Putamen (tissue), 1 donor: ENCODE results near the gene TCF19.
"Not testable (repeated sequence)": the region's sequence is repeated elsewhere in the genome, so short reads cannot be mapped to it uniquely, and the experiment has no call there.

Experiments
- DNase-seq: peaks from one replicate; pipeline ENCODE4 v3.0.0-alpha.2; 2016; ENCODE audit warnings: low spot score

The TCF19 gene

DNA sequence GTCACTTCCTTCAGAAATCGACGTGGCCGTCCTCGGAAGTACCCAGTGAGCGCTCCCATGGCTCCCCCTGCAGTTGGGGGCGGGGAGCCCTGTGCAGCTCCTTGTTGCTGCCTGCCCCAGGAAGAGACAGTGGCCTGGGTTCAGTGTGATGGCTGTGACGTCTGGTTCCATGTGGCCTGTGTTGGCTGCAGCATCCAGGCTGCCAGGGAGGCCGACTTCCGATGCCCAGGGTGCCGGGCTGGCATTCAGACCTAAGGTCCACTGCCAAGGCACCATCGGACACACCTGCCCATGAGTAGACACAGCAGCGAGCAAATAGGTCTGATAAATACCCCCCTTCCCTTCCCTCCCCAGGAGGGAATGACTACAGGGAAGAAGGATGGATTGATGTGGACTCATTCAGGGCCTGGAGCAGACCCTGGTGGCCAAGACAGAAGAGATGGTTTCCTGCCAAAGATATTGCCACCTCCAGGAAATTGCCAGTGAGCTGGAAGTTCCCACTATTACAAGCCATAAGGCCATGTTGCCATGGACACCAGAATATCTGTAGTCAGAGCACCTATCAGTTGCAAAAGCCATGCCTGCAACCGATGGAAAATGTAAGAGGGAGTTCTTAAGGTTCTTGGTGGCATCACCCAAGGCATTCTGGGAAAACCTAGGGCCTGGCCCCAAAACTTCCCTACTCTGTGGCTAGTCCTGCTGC lies 4.2 kb downstream of the TCF19 start:
- no peak for DNase-seq

DNA sequence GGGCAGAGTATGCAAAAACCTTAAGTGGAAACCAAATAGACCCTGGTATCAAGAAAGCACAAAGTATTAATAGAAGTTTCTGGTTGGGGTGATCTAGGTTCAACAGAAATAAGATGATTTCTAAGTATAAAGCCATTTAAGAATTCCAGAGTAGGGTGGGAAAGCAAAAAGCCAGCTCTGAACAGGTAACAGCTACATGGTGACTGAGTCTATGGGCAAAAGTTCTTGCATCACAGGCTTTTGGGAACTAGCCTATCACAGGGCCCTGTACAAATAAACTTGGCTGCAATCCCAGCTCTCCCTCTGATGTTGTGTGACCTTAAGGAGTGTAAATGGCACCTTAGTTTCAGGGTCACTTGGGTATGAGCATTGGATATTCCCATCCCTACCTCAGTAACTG lies 5.5 kb downstream of the TCF19 start:
- no peak for DNase-seq

DNA sequence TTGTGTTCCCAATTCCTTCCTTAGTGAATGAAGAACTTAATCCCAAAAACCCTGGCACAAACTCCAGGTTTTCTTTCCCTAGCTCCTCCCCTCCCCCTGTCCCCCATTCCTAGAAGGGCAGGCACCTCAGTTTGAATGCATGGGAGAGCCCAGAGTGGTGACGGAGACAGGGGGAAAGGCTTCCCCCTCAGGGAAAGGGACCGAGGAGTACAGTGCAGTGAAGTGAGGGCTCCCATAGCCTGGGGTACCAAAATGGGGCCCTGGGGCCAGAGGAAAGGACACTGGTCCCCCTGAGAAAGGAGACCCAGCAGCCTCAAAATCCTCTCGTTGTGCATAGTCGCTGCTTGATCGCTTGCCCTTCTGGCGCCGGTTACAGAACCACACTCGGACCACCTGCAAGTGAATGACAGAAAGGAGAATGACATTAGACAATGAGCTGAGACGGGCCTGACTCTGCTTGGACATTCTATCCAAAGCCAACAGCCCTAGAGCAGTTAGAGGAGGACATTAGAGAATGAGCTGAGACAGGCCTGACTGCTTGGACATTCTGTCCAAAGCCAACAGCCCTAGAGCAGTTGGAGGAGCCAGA lies 6.2 kb downstream of the TCF19 start:
- not testable (repeated sequence) for DNase-seq

DNA sequence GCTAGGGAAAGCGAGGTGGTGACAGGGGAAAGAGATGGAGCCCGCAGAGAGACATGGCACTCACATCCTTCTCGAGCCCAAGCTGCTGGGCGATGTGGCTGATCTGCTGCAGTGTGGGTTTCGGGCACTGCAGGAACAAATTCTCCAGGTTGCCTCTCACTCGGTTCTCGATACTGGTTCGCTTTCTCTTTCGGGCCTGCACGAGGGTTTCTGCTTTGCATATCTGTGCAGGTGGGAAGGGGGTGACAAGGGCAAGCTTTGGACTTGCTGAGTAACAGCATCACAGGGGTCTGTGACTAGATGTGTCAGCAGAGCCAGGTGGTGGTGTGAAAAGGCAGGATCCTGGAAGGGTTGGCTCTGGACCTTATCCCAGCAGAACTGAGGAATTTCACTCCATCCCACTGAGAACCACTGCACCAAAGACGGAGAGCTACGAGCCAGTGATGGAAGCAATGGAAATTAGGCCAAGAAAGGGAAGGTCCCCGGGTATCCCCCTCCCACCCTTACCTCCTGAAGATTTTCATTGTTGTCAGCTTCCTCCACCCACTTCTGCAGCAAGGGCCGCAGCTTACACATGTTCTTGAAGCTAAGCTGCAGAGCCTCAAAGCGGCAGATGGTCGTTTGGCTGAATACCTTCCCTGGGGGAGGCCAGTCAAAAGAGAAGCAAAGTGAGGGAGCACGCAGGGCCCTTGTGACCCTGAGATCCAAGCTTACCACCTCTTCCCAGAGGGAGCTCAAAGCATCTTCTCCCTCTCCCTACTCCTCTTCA lies 6.9 kb downstream of the TCF19 start:
- not testable (repeated sequence) for DNase-seq

DNA sequence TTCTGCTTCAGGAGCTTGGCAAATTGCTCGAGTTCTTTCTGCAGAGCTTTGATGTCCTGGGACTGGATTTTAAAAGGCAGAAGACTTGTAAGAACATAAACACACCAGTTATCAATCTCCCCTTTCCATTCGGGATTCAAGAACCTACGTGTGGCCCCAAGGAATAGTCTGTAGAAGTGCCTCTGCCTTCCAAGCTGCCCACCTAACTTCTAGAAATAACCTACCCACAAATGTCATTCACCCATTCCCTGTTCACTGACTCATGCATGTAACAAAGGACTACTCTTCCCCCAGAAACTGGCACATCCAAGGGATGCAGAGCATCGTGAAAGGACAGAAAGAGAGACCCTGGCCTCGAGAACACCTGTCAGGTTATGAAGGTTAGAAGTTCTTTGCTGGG lies 7.6 kb downstream of the TCF19 start:
- DNase-seq = peak; percentile 56

DNA sequence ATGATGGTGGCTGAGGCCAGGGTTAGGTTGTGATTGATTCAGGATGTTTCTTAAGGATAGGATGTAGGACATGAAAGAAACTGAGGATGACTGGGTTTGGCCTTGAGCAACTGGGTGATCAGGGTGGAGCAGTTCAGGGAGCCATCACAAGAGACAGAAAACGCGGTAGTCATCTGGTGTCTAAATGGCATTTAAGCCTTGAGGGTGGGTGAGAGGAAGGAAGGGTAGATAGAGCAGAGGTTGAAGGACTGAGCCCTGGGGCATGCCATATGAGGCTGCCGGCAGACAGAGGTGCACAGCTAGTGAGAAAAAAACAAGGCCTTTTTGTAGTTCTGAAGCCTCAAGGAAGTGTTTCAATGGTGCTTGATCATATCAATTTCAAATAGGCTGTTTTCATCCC lies 10.2 kb downstream of the TCF19 start:
- no peak for DNase-seq

DNA sequence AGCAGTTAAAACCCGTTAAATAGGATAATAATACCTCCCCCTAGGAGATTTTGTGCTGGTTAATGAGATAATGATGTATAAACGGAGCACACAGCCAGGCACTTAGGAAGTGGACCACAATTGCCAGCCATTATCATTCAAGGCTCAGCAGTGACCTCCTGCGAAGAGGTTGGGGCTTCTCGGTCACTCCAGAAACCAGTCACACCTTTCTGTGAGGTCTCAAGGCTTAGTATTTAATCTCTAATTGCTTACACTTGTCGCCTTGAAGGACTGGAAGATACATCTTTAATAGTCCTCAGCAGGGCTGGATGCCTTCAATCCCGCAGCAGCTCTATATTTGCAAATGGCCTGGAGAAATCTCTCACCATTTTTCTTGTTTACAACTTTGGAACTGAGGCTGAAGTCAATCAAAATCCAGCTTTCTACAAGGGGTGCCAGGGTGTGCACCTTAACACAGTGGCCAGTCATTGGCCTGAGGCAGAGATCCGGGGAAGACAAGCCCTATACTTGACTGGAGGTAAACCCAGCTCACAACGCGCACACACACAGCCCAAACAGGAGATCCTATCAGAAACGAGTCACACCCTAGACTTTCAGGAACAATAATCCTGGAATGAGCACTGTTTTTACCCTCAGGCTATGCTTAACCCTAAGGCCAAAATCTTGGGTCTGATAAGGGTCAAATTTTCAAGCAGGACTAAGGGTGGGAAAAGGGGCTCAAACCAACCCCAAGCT lies 10.9 kb downstream of the TCF19 start:
- no peak for DNase-seq

DNA sequence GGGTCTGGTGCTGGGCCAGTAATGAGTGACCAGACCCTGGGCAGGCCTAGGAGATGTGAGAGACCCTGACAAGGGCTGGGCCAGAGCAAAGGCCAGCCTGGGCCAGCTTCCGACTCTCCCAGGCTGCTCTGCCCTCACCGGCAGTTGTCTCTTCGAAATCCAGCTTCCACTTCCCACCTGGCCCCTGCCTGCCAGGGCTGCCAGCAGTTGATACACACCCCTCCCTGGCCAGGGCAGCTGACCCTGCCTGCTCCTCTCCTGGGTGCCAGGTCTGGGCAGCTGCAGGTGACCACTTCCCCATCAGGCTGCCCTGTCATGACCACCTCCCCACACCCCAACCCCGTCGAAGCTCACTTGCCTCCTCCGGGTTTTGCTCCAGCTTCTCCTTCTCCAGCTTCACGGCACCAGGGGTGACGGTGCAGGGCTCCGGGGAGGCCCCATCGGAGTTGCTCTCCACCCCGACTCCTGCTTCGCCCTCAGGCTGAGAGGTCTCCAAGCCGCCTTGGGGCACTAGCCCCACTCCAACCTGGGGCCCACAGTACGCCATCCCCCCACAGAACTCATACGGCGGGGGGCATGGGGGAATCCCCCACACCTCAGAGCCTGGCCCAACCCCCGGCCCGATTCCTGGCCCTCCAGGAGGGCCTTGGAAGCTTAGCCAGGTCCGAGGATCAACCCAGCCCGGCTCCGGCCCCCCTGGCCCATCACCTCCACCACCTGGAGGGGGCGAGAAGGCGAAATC lies 11.6 kb downstream of the TCF19 start:
- DNase-seq = not testable (repeated sequence)

DNA sequence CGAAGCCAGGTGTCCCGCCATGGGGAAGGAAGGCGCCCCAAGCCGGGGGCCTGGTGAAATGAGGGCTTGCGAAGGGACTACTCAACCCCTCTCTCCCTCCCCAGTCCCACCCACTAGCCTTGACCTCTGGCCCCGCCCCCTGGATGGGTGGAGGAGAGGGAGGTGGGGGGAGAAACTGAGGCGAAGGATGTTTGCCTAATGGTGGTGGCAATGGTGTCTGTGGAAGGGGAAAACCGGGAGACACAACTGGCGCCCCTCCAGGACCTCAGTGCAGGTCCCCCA lies 12.2 kb downstream of the TCF19 start, which contains the start of gene POU5F1:
TSS of gene POU5F1 (minus strand) at position 83 of the 282 bp plus-strand sequence. CDS start at position 21, 62 bp downstream.
- no peak for DNase-seq

DNA sequence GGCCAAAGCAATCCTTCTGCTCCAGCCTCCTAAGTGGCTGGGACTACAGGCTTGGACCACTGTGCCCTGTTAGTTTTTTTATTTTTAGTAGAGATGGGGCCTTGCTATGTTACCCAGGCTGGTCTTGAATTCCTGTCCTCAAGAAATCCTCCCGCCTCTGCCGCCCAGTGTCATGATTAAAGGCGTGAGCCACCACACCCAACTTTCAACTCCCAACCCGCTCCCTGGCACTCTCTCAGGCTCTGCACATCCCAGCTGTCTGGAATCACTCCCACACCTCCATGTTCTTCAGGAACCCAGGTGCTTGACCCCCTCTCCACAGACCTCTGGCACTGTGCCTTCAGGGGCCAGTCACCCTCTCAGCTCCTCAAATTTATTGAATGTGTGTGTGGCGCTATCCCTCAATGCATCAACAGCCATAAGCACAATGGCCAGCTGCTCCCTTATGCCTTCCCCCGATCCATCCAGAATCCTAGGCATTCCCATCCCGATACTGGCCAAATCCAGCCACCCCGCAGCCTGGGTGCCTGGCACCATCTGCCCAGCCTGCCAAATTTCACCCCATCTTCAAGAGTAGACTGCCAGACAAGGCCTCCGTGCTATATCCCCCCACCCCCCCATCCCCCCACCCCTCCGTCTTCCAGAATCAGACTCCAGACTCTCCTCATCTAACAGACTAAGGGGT lies 12.7 kb downstream of the TCF19 start:
- DNase-seq = no peak

DNA sequence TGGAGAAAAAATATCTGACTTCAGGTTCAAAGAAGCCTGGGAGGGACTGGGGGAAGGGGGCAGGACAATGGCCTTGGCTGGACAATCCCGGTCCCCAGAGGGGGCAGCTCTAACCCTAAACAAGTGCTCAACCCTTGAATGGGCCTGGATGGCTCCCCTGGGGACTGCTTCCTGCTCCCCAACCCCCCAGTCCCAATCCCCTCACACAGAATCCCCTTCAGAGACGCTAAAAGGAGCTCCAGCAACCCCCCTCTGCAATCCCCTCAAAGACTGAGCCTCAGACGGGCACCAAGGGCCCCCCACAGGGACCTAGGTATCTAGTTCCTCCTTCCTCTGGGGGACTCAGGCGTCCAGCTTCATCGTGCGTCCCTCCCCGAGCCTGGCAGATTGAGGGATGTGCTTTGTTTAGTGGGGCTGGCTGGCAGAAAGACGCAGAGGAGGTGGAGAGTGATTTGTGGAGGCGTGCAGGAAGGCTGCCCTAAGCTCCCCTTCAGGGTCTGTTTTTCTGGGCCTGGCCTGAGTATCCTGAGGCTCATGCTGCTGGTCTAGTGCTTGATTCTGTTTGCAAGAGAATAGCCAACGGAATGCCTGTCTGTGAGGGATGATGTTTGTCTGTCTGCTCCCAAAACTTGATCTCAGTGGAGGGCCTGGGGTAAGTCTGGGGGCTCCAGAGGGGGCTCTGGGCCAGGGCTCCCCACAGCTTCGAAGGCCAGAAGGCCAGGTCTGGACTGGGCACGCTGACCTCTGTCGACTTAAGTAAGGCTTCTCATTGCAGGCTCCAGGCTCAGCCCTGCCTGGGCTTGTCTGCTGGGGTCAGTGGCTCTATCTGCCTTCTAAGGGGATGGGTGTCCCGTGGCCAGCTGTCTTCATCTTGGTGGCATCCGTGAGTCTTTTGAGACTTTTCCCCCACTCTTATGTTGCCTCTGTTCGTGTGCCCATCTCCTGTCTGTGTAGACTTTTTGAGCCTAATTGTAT lies 13.8 kb downstream of the TCF19 start:
- no peak for DNase-seq

DNA sequence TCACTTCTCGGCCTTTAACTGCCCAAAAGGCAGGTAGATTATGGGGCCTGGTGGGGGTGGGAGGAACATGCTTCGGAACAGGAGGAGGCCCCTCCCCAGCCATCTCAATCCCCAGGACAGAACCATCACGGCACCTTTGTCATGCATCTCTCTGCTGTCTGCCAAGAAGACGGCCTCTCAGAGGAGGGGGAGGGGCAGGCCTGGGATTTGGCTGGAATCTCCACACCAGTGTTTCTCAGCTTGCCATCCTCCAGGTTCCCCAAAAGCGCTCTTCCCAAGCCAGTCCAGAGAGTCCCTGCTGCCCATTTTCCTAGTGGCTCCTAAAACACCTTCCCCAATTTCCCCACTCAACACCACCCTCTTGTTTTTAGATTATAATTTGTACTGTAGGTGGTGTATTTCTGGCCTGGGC lies 14.6 kb downstream of the TCF19 start:
- no peak for DNase-seq

DNA sequence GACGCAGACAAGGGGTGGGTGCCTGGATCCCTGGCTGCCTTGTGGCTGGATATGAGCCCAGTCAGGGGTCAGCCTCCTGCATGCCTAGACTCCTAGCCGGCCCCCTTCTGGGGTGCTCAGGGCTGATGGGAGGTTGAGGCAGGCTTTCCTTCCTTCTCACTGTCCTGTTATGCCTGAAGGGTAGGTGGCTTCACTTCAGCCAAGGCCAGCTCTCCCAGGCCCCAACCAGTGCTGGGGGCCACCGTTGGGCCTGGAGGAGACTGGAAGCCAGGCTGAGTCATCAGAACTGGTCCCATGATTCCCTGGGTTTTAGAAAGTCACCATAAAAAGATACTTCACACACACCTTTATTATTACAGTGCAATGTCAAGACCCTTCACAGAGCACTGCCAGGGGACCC lies 15.0 kb downstream of the TCF19 start:
- DNase-seq = no peak

DNA sequence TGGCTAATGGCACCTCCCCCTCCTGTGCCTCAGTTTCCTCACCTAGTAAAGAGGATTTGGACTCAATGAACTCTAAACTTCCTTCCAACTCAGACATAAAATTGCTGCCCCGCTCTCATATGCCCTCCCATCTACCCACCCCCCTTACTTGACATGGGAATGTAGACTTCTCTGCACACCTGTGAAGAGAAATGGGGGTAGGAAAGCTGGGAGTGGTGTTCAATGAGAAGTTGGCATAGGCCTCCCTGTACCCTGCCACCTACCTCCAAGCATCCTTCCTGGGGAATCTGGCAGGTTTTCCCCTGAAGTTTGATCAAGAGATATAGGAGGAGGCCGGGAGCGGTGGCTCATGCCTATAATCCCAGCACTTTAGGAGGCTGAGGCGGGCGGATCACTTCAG lies 16.0 kb downstream of the TCF19 start:
- no peak for DNase-seq

DNA sequence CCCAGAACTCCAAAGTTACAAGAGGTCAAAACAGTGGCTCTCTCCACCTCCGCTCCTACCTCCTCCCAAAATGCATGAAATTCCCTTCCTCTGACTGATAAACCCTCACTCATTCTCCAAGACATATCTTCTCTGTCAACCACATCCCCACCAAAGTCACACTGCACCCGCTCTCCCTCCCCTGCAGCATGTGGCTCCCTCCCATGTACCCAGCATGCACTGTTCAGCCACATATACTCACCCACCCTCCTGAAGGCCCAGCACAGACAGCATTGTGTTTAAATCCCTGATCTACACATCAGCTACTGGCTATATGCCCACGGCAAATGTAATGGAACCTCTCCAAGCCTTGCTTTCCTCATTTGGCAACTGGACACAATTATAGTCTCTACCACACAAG lies 17.6 kb downstream of the TCF19 start:
- no peak for DNase-seq

DNA sequence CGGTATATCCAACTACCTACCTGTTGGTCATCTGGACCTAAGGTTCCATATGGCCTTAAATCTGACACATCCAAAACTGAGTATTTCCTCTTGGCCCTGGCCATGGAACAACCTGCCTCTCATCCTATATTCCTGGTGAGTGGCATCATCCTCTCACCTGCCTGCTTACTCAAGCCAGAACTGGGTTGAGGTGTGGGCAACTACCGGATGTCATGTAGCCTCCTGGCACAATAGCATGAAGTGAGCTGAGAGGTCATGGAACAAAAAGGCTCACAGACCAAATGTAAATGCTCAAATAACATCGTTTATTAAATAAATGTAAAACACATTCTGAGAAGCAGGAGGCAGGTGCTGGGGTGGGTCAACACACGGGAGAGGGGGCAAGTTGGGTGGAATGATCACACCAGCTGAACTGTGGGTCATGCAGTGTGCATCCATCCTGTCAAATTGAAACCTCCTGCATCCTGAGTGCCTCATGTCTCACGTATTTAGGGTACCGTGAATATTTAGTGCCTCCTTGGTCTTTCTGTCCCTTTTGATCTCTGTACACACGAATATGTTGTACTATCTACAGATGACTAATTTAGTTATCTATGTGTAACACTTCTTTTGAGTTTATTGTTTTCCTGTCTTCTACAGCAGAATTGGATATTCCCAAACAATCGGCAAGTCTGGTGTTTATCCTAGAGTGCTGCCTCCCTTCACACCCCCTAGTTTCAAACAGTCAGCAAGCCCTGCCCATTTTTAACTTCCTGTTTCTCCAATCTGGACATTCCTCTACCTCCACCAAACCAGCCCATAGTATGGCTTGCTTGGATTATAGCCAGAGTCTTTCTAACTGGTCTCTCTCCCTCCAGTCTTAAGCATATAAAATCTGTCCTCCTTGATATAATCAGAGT lies 20.0 kb downstream of the TCF19 start:
- DNase-seq = no peak

DNA sequence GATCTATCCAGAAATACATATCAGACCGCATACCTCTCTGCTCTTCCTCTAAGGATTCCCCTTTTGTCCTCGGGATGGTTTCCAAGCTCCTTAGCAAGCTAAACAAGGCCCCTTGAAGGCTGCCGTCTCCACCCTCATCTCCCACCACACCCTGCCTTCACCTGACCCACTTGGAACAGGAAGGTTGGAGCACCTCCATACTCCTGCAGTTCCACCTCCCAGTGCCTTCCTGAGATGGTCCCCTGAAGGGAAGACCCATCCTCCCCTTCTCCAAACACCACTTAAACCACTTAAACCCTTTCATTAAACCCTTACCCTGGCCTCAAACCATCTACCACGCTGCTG lies 20.6 kb downstream of the TCF19 start:
- DNase-seq = no peak

DNA sequence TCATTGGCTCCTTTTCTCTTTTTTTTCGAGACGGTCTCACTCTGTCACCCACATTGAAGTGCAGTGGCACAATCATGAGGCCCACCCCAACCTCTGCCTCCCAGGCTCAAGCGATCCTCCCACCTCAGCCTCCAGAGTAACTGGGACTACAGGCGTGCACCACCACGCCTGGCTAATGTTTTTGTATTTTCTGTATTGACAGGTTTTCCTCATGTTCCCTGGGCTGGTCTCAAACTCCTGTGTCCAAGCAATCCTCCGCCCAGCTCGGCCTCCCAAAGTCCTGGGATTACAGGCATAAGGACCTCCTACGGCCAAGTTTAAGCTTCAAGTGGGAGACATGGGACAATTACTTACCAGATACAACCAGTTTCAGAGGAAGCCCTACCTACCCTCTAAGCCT lies 21.5 kb downstream of the TCF19 start:
- no peak for DNase-seq

DNA sequence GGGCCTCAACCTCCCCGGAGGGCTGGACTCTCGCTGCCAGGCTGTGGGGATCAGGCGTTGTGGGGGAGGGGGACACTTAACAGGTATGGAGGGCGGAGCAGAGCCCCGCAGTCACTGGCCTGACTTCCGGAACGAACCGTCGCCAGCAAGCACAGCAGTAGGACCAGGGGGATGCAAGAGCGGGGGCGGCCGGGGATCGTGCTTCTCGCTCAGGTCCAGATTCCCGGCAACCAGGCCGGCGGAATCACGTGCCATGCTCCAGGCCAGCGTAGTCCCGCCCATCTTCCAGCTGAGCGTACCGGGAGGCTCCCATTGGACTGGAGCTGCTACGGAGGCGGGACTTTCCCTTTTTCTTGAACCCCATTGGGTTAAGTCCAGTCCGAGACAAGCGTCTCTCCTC lies 22.1 kb downstream of the TCF19 start:
- no peak for DNase-seq
